ENCODE measurements around the gene FEZF1. TPM values are rescaled to one million over a fixed set of nuclear protein-coding genes. Genes with fewer than 3 reads are reported as not detected.

The FEZF1 gene
- total RNA-seq = not detected in 2 replicates
- polyA plus RNA-seq = 0.13 and 0.19 TPM in 2 replicates

GRCh38 chr7:122304319-122304975 is at the start of gene FEZF1:
Gene FEZF1 (minus strand): TSS chr7:122304750. CDS start chr7:122304437, 313 bp downstream.
- peaks cover 25% of the 10 kb centered on the region for H3K4me1 ChIP-seq (ENCODE audit: insufficient read depth)
- peaks cover 100% of the 10 kb centered on the region for H3K27me3 ChIP-seq
- H3K4me3 ChIP-seq = no peak within 1 kb of the TSS
- H4K20me1 ChIP-seq (ENCODE audit: insufficient read depth, poor library complexity, severe bottlenecking) = no peaks in the 10 kb centered on the region
- H2AFZ ChIP-seq = no peak within 1 kb of the TSS
- WGBS (ENCODE audit: low lambda C conversion rate, missing lambda C conversion rate) = 2% methylated on average over 33 of the region's 35 CpGs
- H3K9me3 ChIP-seq (ENCODE audit: low read depth) = no peaks in the 10 kb centered on the region
- H3K9me2 ChIP-seq (replicated peaks; ENCODE audit: insufficient read depth) = no peaks in the 10 kb centered on the region
- H3K36me3 ChIP-seq (replicated peaks; ENCODE audit: insufficient read depth, low read depth) = no peaks in the 10 kb centered on the region
- H3K27ac ChIP-seq = no peak within 1 kb of the TSS
- H3K4me2 ChIP-seq = peak within 1 kb of the TSS; percentile 79
- peak; percentile 70 for TF ChIP-seq EZH2phosphoT487 (IDR thresholded peaks at IDR 0.05; ENCODE audit: low read depth, severe bottlenecking, unreplicated experiment)
- TF ChIP-seq EZH2 (IDR thresholded peaks at IDR 0.05; ENCODE audit: borderline replicate concordance) = no peak
- no peak for TF ChIP-seq CTCF (IDR thresholded peaks at IDR 0.05; ENCODE audit: poor library complexity)
- H3K79me2 ChIP-seq = no peaks in the 10 kb centered on the region
- peak; percentile 15 for DNase-seq (ENCODE audit: low spot score)

GRCh38 chr7:122352454-122352853 is 47.9 kb upstream of the FEZF1 start:
- Histone ChIP-seq H3K27me3 (no peaks in the 10 kb centered on the region), H3K4me1 (ENCODE audit: insufficient read depth) (no peaks in the 10 kb centered on the region), H3K36me3 (replicated peaks; ENCODE audit: insufficient read depth, low read depth) (no peaks in the 10 kb centered on the region), H4K20me1 (ENCODE audit: insufficient read depth, poor library complexity, severe bottlenecking) (no peaks in the 10 kb centered on the region), H2AFZ (no peak overlapping the region), H3K4me3 (no peak overlapping the region), H3K27ac (no peak overlapping the region), H3K79me2 (no peaks in the 10 kb centered on the region), H3K9me3 (ENCODE audit: low read depth) (no peaks in the 10 kb centered on the region), H3K9me2 (replicated peaks; ENCODE audit: insufficient read depth) (no peaks in the 10 kb centered on the region), H3K4me2 (no peak overlapping the region)
- no peak for DNase-seq (ENCODE audit: low spot score)
- 36% methylated on average over 3 of the region's 3 CpGs for WGBS (ENCODE audit: low lambda C conversion rate, missing lambda C conversion rate)
- TF ChIP-seq EZH2phosphoT487 (IDR thresholded peaks at IDR 0.05; ENCODE audit: low read depth, severe bottlenecking, unreplicated experiment) (no peak), CTCF (IDR thresholded peaks at IDR 0.05; ENCODE audit: poor library complexity) (no peak), EZH2 (IDR thresholded peaks at IDR 0.05; ENCODE audit: borderline replicate concordance) (no peak)

GRCh38 chr7:122350701-122351100 is 46.2 kb upstream of the FEZF1 start:
- Histone ChIP-seq H3K4me1 (ENCODE audit: insufficient read depth) (no peaks in the 10 kb centered on the region), H3K79me2 (no peaks in the 10 kb centered on the region), H3K4me2 (no peak overlapping the region), H3K36me3 (replicated peaks; ENCODE audit: insufficient read depth, low read depth) (no peaks in the 10 kb centered on the region), H3K27ac (no peak overlapping the region), H3K27me3 (no peaks in the 10 kb centered on the region), H2AFZ (no peak overlapping the region), H3K4me3 (no peak overlapping the region), H3K9me2 (replicated peaks; ENCODE audit: insufficient read depth) (no peaks in the 10 kb centered on the region), H4K20me1 (ENCODE audit: insufficient read depth, poor library complexity, severe bottlenecking) (no peaks in the 10 kb centered on the region), H3K9me3 (ENCODE audit: low read depth) (no peaks in the 10 kb centered on the region)
- DNase-seq (ENCODE audit: low spot score) = no peak
- 92% methylated on average over 3 of the region's 3 CpGs for WGBS (ENCODE audit: low lambda C conversion rate, missing lambda C conversion rate)
- TF ChIP-seq CTCF (IDR thresholded peaks at IDR 0.05; ENCODE audit: poor library complexity) (no peak), EZH2 (IDR thresholded peaks at IDR 0.05; ENCODE audit: borderline replicate concordance) (no peak), EZH2phosphoT487 (IDR thresholded peaks at IDR 0.05; ENCODE audit: low read depth, severe bottlenecking, unreplicated experiment) (no peak)

All from hepatocyte (in vitro differentiated cells).